ENCODE results near the gene PREX1.
"Not testable (repeated sequence)": the region's sequence is repeated elsewhere in the genome, so short reads cannot be mapped to it uniquely, and the experiment has no call there.

The PREX1 gene

DNA sequence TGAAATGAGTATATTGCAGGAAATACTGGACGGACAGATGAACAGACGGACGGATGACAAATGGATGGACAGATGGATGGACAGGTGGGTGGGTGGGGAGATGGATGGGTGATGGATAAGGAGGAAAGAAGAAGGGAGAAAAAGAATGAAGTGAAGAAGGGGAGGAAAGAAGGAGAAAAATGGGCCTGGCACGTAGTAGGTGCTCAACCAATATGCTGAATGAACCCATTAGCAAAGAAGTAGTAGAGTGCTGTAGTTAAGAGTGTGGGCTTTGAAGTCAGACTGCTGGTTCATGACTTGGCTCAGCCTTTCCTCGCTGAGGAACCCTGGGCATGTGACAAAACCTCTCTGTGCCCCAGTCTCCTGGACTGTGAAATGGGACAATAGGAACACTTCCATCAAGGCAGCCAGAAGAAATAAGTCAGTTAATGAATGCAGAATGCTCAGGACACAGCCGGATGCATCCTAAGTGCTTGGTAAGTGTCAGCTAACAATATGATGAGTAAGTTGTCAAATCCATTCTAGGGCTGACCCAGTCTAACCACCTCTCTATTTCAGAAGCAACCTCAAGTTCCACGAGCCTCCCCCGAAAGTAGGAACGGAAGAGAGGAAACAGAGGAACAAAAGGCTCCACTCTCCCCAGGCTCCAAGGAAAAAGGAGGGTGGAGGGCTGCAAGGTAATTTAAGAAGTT is 37.9 kb downstream of the PREX1 start:
- no peak for DNase-seq

DNA sequence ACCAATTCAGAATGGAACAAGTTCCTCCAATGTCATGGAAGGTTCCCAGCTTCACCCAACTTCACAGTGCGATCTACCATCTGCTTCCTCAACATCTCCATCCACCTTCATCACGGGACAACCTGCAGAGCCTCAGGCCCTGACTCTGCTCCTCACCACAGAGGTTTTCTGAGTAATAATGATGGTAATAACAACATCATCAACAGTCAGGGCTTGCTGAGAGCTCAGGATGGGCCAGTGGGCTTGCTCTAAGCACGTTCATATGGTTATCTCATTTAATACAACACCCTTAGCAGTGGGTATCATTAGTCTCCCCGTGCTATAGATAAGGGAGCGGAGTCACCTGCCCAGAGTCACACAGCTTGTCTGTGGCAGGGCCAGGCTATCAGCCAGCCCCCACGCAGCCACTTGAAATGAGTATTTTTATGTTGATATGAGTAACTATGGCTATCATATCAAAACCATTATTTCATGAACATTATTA is 38.6 kb downstream of the PREX1 start:
- no peak for DNase-seq

DNA sequence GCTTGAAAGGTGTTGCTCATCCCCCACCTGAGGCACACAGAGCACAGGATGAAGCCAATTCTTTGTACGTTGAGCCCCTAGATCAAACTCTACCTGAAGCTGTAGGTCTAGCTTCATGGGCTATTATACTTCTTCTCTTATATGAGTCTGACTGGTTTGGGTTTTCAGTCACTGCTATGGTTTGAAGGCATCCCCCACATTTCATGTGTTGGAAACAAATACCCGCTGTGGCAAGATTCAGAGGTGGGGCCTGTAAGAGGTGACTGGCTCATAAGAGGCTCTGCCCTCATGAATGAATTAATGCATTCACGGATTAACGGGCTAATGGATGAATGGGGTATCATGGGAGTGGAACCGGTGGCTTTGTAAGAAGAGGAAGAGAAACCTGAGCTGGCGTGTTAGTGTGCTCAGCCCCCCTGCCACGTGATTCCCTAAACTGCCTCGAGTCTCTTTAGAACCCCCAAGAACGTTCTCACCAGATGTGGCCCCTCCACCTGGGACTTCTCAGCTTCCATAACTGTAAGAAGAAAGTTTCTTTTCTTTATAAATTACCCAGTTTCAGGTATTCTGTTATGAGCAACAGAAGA is 39.2 kb downstream of the PREX1 start:
- DNase-seq, result peak; percentile 48

DNA sequence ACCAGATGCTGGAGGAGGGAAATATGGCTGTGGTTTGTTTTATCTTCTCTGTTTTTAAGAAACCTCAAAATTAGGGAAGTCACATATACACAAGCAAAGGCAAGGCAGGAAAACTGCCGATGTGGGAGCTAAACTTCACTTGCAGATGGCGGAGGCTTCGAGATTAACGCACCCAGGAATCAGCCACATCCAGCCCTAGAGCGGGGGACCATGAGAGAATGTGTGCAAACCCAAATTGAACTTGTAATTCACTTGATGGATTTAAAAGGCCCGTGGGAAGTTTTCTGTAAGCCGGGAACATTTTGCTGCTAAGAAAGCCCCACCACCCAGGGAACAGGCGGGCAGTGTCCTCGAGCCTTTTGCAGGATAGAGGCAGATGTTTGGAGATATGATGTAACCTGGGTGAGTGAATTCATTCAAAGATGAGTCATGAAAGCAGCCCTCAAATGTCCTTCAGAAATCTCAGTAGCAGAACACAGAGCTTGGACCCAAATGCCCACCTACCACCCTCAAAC is 39.9 kb downstream of the PREX1 start:
- DNase-seq, result no peak

DNA sequence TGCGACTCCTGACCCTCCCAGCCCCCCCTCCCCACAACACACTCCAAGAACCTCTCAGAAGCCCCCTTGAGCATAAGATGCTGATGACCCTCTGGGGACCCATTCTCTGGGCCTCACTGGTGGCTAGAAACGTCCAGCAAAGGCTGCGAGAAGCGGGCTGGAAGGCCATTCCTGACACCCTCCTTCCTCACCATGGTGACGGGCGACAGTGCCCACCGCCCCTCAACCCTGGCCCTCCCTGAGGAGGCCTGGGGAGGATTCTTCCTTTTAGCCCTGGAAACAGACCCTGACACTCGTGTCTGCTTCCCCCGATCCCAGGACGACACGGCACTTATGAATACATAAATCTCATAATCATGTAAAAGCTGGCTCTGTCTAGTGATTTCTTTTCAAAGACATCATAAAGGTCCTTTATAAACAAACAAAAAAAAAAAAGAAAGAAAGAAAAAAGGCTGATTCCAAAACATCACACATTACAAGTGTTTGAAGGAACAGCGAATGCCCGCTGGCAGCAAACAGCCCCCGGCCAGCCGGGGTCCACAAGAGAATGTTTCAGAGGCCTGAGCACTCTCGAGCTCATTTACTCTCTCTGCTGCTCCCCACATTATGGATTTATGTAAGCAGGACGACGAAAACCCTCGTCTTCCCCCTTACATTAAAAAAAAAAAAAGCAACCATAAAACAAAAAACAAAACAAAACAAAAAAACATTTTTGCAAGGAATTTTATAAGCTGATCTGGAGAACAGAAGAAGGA is 40.7 kb downstream of the PREX1 start:
- DNase-seq, result no peak

DNA sequence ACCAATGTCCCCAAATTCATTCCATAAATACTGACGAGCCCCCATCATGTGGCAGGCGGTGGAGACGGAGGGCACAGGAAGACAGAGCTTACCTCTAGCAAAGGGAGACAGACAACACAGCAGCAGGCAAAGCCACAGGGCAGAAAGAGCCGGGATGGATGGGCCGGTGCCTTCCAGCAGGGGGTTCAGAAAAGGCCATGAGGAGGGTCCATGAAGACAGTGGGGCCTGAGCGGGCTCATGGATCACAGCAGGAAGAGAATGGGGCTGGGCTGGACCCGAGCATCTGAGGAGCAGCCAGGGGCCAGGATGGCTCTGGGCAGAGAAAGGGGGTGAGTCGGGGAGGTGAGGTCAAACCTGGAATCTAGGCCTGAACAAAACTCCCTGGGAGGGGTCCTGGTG is 42.0 kb downstream of the PREX1 start:
- no peak for DNase-seq

DNA sequence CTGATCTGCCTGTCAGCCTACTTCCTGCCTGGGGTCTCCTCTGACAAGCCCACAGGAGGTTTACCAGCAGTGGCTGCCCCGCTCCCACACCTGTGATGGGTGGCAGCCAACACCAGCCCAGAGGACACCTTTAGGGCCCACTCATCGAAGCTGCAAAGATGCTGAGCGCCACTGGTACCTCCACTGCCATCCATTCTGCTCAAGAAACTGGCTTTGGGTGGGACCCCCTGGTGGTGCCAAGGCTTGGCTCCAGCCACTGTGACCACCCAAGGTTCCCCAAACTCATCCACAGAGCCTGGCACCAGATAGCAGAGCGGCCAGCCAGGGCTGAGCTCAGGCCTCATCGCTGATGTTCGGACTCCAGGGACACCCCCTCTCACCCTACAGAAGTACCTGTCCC is 42.5 kb downstream of the PREX1 start:
- no peak for DNase-seq

DNA sequence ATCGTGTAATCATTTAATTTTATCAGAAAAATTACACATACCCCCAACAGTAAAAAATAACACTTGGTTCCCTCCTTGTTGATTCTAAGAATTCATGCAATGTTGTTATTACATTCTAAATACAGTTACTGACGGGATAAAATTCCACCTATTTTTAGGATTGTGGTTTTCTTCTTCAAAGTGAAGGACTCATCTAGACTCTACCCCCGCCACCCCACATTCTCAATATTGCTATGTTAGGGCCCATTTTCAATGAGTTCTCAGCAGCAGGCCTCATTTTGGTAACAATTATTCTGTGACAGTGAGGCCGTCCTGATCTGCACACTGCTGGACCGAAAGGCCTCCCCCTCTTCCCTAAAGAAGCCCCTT is 43.5 kb downstream of the PREX1 start:
- no peak for DNase-seq

DNA sequence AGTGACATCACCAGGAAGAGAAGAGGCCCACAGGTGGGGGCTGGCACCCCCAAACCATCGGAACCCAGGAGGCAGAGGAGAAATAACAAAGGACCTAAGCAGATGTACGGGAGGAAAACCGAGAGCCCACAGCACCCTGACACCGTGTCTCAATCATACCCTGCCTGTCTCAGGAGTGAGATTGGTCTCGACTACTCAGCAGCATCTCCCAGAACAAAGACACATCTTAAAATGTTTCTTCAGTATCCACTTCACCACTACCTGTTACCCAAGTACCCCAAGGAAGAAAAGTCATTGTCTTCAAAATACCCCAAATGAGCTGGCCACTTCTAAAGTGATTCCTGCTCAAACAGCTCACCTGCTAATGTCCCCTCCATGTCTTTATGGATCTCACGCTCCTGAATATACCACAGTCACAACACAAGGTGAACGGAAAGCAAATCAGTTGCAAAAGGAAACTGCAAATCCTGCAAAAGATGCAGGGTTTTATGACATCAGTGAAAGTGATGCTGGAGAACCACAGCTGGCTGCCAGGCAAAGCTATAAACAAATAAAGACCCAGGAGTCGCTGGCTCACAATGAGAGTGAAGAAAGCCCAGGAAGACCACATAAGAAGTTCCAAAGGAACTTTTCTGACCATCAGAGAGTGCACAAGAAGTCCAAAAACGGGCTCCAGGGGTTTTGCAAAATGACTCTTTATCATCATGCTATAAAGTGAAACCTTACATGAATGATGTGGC is 44.1 kb downstream of the PREX1 start:
- DNase-seq, result no peak

DNA sequence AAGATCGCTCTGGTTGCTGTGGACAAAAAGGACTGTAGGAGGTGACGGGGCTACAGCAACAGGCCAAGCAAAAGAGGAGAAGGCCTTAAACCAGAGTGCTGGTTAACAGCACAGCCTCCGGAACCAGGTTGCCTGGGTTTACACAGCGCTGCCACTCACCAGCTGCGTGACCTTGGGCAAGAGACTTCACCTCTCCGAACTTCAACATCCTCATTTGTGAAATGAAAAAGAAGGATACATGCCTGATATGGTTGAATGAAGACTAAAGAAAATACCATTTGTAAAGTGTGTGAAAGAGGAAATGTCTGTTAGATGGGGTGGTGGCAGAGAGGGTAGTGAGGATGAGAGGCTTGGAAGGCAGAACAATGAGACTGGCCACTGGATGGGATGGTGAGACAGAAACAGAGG is 44.9 kb downstream of the PREX1 start:
- no peak for DNase-seq

DNA sequence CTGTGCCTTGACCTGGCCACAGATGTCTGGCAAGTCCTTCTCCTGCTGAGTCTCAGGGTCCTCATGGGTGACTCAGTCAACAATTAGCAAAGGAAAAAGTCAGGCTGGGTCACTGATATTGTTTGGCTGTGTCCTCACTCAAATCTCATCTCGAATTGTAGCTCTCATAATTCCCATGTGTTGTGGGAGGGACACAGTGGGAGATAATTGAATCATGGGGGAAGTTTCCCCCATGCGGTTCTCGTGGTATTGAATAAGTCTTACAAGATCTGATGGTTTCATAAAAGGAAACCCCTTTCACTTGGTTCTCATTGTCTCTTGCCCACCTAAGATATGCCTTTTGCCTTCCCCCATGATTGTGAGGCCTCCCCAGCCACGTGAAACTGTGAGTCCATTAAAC is 45.7 kb downstream of the PREX1 start:
- DNase-seq, result no peak

DNA sequence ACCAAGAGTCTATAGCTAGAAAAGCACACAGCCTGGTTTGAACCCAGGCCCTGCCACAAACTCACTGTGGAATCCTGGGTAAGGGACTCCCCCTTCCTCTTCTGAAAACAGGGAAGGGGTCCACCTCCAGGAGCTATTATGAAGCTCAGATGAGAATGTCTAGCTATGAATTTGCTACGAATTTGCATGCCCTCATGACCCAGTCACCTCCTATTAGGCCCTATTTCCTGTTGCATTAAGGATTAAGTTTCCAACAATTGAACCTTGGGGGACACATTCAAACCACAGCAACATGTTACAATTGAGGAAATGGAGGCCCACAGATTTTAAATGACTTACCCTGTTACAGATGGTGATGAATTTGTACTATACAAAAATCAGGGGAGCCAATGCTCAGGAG is 46.2 kb downstream of the PREX1 start:
- DNase-seq, result no peak

DNA sequence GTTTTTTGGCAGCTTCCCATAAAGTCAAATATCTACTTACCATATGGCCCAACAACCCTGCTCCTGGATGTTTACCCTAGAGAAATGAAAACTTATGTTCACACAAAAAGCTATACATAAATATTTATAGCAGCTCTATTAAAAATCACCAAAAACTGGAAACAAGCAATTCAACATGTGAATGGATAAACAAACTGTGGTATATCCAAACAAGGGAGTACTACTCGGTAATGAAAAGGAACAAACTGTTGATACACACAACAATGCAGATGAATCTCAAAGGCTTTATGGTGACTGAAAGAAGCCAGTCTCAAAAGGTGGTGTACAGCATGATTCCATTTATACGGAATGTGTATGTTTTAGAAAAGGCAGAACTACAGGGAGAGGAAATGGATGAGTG is 48.4 kb downstream of the PREX1 start:
- DNase-seq, result no peak

DNA sequence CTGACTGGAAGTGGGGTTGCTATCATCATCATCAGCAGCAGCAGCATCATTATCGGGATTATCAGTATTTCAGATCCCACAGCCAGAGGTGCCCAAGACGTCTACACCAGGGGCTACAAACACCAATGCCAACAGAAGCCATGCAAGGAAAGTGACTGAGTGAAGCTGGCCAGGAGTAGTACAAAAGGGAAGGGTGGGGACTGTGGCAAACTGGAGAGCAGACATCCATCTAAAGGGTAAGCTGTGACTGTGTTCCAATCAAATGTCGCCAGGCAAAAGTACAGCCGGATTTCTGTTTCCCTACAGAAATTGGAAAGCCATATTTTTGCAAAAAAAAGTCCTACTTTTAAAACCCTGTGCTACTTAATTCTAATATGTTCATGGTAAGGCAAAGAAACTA is 50.0 kb downstream of the PREX1 start:
- DNase-seq, result no peak

DNA sequence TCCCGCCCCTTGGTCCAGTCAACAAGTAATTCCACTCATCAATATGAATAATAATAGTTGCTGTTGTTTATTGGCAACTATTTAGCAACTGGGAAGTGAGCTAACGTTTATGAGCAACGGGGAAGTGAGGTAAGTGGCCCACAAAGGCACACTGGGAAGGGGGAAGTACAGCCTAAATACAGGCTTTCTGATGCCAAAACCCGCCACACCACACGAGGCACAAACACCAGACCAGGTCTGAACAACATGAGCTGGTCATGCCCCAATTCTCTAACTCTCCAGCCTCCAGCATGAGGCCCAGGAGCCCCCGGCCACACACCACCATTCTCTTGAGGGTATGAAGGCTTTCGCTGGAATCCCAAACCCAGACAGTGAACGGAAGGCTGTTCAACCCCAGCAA is 50.8 kb downstream of the PREX1 start:
- peak; percentile 67 for DNase-seq

DNA sequence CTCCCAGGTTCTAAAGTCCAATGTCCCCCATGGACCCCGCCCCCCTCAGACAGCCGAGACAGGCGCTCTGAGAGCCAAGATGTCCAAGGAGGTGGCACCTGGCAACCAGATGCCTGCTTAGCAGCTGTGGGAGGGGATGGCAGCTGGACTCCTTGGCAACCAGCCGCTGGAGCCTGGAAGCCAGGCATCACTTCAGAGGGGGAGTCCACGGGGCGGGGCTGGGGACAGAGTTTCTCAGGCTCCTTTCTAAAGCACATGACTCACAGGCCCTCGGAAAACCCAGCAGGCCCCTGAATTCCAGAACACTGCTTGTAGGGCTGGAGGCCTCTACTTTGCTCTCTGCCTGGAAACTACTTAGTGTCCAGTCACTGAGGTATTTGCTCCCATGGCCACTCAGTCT is 51.5 kb downstream of the PREX1 start:
- DNase-seq, result peak; percentile 57

DNA sequence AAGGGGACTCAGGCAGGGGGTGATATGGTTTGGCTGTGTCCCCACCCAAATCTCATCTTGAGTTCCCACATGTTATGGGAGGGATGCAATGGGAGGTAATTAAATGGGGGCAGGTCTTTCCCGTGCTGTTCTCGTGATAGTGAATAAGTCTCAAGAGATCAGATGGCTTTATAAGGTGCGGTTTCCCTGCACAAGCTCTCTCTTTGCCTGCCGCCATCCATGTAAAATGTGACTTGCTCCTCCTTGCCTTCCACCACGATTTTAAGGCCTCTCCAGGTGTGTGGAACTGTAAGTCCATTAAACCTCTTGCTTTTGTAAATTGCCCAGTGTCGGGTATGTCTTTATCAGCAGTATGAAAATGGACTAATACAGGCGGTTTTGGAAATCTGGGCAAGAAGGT is 52.3 kb downstream of the PREX1 start:
- not testable (repeated sequence) for DNase-seq

DNA sequence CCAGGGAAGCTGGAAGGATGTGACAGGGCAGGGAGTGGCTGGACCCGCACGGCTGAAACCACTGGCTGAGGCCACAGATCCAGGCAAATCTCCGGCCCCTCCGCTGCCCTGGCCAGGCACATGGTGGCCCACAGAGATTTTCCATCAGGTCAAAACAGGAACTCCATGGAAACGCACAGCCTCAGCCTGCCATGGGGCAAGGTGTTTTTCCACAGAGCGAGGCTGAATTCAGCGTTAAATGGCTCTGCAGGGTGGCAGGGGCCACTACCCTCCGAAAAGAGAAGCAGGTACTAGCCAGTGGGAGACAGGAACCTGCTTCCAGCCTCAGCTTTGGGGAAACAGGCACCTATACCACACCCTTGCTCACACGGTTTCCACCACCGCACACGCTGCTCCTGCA is 53.1 kb downstream of the PREX1 start:
- DNase-seq, result no peak

DNA sequence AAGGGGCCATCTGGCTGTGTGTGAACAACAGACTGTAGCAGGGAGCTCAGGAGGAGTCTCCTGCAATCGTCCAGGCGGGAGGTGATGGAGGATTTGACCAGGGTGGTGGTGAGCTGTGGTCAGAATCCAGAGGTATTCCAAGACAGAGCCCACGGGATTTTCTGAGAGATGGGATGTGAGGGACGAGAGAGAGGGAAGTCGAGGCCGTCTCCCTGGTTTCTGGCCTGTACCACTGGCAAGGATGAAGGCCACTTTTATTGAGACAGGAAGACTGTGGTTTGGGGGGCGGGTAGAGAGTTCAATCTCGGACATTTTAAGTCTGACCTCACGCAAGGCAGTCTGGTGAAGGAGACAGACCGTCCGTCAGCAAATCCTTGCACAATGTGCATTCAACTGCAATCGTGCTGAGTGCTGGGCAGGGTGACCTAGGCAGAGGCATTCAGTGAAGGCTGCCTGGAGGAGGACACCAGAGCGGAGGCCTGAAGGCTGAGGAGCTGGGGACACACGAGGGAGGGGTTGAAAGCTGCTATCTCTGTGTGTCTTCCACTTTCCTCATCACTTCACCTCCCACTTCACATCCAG is 53.9 kb downstream of the PREX1 start:
- peak; percentile 68 for DNase-seq

DNA sequence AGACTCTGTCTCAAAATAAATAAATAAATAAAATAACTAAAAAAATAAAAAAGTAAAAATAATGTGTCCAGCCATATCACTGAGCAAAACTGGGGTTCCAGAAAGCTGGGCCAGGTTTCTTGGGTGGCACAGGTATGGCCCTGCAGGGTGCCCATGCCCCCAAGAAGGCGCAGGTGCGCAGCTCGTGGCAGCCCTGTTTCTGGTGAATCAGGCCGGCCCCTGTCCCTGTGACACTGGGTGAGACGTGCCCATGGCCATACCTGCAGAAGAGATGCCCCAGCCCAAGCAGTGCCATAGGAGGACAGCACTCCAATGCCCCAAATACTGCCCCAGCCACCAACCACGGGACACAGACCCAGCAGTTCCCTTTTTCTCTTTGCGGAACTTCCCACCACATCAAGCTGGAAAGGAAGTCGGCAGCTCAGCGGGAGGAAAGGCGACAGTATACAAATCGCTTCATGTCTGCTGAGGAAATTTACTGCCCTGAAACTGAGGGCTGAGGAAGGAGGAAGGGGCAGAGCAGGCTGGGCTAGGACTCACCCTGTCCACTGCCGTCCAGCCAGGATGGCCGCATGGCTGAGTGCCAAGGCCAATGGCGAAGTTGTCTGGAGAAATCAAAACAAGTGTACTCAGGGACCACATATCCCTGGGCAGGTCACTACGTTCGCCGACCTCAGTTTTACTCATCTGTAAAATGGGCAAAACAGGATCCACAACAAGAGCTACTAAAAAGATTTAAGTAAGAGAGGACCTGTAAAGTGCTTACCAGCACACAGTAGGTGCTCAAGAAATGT is 55.4 kb downstream of the PREX1 start:
- peak; percentile 74 for DNase-seq

DNA sequence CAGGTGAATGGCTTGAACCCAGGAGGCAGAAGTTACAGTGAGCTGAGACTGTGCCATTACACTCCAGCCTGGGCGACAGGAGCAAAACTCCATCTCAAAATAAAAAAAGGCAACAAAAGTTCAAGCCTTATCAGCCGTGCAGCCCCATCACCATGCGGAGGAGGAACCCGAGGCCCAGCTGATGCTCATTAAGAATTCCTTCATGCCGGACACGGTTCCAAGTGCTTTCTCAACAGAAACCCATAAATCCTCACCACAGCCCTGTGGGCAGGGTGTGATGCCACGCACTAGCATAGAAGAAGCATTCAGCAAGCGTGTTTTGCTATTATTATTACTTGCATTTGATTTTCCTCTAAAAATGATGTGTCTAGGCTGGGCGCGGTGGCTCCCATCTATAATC is 56.3 kb downstream of the PREX1 start:
- DNase-seq, result no peak
